GM19023 (cell line): ENCODE results near the gene TES.

Experiments
- ATAC-seq: cut with Tn5 transposase; IDR thresholded peaks from one replicate; pipeline ENCODE4 v1.9.1; 2021; ENCODE audit warnings: mild to moderate bottlenecking, moderate library complexity; ENCODE audit not compliant: unreplicated experiment

The TES gene

DNA sequence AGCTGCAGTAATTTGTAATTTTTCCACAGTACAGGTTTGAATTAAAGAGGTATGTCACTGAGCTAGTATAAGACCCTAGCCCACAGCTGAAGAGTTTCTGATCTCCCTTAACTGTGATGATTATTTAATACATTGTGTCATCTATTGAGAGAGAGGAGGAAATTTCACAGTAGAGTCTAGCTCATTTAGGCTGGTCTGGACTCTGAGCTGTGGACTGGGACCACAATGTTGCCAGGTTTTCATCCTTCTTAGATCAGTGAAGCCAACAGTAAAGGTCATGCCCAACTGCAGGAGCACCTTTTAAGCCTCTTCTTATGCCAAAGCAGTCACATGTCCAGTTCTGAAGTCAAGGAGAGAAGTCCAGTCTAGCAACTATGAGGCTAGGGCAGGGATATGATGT lies 8.9 kb downstream of the TES start:
- no peak for ATAC-seq

DNA sequence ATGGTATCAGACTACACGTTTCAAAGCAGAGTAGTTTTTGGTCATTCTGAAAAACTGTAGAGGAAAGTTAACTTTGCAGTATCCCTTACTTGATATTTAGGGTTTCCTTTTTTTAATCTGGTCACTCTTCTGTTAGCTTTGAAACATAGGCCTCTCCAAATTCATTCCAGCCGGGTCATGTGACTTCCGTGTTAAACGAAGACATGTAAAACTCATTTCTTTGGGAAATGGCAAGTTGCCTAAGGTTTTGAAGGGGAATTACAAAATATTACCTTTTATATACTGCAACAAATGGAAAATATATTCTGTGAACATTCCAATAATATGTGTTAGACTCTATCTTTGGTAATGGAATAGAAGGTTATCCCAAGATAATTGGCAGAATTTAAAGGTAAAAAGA lies 9.5 kb downstream of the TES start:
- ATAC-seq: no peak

DNA sequence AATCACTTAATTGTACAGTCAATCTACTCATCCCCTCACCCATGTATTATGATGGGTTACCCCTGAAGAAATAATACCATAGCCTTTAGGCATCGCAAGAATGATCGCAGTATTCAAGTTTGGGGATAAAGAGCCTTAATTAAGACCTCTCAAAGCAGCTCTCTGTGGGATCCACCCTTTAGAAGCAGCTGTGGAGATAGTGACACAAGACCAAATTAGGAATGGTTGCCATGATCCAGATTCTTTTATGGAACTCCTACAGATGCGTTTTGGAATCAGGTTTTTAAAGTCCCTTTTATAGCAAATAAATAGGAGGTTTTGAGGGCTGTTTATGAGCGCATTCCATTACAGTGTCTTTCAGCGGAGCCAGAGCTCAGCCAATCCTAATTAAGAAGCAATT lies 12.2 kb downstream of the TES start:
- no peak for ATAC-seq

DNA sequence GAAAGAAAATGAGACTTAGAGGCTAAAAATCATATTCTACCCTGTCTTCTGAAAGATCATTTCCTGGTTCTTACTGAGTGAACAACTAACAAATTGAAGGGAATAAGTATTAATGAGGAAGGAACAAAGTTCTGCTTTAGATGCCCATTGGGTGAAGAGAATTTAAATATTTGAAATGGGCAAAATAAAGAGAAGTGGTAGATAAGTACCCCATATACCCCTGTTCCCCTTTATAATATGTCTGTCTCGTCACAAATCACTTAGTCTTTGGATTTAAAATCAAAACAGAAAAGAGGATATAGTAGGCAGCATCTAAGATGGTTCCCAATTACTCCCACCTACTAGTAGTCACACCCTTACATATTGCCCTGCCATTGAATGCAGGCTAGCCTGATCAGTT lies 13.2 kb downstream of the TES start:
- no peak for ATAC-seq

DNA sequence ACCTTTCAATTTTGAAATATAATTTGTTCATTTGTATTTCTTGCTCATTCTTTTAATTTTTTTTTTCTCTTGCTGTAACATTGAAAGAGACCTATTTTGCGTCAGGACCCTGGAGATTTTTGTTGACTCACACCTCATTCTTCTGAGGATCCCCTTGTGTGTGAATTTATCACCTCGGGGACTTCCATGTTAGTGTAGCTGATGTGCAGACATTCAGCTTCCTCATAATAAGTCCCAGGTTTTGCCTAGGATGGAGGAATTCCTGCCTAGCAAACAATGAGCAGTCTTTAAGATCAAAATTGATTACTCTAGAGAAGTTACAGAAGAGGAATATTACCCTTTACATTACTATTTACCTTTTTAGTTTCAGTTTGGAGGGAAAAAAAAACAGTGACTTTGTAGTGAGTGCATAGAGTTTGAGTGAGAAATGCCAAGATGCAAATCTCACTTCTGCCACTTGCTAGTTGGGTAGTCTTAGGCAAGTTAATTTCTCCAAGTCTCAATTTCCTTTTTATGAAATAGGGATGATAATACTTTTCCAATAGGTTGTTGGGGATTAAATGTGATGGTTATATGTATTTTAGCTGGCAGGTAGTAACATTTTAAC lies 14.3 kb downstream of the TES start:
- ATAC-seq: peak; percentile 58

DNA sequence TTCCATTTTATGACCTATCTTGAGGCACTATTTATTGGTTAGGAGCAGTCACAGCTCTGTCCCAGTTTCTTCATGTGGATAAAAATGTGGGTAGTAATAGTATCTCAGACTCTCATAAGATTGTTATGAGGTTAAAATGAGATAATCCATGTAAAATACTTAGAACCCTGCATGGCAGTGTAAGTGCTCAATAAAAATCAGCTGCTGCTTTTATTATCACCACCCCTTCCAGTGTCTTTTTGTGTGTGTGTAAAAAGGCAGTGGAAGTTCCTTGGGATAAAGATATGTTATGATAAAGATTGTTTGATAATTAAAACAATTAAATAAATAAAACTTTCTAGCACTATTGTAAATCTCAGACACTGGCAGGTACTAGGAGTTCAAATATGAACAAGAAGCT lies 15.5 kb downstream of the TES start:
- ATAC-seq: no peak

DNA sequence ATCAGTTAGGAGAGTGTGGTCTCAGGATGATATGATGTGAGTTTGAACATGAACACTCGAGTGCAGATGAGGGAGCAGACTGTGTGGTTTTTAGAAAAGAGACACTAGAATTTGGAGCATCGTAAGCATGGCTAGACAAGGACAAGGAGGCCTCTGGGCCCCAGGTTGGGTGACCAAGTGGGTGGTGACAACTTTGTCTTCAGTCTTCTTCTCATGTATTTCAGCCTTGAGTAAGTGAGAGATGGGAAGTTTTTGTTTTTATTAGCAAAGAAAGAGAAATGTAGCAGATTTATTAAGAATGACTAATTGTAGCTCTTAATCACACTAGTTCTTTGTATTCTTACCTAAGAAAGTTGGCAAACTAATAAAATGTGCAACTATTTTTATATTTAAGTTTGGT lies 16.3 kb downstream of the TES start:
- ATAC-seq: no peak

DNA sequence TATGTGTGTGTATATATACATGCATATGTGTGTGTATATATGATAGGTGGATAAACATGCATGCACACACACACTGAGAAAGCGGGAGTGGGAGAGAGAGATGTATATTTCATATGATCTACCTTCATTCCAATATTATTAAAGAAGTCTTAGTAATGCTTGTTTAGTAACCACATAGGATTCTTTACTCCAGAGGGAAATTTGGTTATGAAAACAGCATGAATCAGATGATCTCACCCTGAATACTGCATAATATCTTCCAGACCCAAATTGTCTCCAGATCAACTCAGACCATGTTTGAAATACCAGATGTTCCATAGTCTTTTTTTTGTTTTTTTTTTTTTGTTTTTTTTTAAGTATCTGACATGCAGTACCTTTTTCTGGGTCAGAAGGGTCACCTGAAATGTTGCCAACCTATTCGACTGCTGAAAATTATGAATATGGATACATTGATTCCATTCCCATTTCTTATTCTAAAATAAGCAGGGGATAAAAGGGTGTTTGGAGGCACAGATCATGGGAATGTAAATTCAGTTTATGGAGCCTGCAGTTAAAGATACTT lies 17.4 kb downstream of the TES start:
- ATAC-seq: no peak

DNA sequence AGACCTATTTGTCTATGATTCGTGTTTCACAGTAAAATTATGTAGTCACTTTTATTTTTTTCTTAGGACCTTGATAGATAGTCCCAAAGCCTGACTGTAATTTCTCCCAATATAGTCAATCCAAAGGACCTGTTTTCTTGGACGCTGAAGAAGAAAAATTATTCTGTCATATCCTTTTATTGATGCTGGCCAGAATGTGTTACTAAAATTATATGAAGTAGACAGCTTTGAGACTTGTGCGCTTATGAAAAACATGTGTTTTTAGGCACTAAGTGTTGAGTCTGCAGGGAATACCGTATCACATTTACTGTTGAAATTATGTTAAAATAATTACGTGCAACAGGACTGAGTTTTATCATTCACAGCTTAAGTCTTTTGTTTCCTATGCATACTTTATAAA lies 17.9 kb downstream of the TES start:
- no peak for ATAC-seq

DNA sequence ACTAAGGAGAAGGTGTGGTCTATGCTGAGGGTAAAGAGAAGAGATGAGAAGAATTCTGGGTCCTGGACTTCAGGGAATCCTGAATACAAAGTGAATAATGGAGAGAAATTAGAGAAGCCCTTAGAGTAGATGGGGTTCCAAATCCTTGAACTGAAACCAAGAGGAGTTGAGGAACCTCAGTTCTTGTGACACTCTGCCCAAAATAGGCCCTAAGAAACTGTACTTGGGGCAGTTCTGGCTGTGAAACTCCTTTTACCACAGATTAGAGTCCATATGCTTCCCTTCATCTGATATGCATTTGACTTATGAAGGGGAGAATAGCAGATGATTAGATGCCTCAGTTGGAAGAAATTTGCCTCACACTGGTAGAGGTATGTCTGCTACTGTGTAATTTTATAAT lies 19.0 kb downstream of the TES start:
- ATAC-seq: peak; percentile 46

DNA sequence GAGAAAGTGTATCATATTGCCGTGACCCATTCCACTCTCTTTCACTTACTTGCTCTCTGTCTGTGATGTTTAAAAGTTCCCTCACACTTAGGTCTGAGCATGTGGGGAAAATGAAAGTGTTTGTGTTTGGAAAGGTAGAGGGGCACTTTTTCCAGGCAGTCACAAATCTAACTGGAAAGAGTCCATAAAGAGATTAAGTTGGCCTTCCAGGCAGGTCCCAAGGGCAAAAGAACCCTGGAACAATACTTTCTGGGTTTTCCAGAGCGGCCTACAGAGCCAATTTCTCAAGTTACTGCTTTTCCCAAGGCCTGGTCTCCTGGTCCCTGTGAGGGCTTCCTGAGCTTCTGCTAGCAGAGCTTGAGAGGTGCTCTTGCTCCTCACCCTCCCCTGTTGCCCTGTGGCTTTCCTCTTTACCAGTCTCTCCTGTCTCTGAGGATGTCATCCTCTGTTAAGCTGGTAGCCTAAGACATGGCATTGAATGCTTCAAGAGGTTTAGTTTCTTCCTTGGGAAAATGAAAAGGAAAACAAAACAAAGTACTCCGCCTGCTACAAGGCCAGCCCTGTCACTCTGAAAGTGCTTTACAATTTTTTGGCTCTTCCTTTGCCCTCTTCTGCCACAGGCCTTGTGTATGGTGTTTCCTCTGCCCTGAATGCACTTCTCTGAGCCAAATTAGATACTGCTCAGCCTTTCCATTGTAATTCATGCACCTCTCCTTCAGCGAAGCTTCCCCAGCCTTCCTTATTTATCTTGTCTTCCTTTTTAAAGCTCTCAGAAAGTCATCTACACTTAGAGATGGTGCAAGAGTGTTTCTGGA lies 20.1 kb downstream of the TES start:
- peak; percentile 45 for ATAC-seq

DNA sequence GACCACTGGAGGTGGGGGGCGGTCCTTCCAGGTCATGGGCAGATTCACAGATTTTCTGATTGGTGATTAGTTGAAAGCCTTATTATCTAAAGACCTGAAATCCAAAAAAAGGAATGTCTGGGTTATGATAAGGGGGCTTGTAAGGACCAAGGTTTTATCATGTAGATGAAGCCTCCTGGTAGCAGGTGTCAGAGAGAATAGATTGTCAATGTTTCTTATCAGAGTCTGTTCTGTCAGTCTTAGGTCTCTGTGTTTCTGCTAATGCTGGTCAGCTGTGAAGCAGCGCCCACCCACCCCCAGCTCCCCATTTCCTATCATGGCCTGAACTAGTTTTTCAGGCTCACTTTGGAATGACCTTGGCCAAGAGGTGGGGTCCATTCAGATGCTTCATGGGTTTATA lies 21.2 kb downstream of the TES start:
- ATAC-seq: no peak

DNA sequence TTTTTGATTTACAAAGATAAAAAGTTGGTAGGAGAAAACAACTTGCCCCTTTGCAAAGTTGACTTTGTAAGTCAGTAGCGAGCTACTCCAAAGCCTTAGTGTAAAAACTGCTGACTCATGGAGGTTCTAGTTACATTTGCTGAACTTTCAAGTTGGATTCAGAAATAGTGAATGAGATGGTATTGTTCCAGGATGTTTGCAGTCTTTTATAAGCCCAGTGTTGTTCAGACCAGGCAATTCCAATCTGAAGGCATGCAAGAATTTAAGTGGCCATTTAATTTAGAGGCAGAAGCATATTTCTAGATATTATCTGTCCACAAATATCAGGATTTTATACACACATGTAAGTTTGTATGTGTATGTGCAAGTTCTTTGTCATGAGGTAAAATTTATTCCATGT lies 21.6 kb downstream of the TES start:
- no peak for ATAC-seq

DNA sequence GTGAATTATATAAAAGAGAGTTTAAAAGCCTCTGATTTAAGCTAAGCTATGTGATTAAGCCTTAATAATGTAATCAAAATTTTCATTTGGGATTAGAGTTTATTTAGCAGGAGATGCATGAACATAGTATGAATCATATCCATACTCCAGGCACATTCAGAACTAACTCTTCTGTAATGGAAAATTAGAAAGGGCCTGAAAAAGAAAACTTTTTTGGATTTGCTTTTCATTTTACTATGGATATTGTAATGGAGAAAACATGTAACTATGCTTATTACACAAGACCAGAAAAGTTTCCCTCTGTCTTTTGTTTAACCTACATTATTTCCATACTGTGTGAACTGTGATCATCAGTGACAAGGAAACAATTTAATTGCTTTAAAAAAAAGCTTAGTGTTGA lies 22.0 kb downstream of the TES start:
- no peak for ATAC-seq

DNA sequence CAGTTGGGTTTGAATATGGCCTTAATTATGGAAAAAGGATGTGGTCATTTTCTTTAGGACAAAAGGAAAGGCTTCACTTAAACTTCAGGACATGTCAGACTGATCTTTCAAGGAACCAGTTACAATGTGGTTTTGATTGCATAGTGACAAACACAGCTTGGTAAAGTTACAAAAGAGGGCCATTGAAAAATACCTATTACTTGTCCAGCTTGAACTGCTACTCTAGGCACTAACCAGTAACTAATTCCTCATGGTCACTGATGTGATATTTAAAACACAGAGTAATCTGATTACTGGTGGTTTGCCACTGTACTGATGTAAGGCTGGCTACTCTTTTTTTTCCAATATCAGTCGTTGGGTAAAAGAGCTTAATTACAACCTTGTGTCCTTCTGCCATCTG lies 22.6 kb downstream of the TES start:
- no peak for ATAC-seq

DNA sequence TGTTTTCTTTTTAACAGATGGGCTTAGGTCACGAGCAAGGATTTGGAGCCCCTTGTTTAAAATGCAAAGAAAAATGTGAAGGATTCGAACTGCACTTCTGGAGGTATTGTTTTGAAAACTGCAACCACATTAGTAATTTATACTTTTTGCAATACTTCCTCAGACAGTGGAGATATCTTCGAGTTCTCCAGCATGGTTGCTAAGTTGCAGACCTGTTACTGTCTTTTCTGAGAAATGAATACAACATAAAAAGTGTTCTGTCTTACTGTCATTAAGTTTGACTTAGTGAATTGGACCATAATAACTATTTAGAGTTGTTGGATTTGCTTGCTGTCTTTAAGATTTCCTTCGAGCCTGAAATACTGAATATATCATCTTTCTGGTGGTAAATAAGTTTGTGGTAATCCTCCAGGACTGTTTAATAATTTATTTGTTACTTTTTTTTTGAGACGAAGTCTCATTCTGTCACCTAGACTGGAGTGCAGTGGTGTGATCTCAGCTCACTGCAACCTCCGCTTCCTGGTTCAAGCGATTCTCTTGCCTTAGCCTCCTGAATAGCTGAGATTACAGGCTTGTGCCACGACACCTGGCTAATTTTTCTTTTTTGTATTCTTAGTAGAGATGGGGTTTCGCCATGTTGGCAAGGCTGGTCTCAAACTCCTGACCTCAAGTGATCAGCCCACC lies 24.3 kb downstream of the TES start:
- no peak for ATAC-seq

DNA sequence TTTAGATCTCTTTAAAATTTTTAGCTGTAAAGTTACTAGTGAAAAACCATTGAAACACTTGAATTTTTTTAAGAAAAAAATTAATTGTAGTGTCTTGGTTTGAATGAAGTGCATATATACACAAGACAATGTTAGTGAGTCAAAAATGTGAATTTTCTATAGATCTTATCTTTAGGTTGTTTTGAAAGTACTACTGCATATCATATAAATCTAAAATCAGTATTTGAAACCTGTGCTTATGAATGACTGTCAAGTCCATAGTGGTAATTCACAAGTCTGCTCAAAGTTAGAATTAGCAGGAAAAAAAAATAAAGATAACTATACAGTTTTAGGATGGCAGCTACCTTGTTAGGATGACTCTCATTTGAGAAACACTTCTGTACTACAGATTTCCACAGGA lies 25.0 kb downstream of the TES start:
- no peak for ATAC-seq

DNA sequence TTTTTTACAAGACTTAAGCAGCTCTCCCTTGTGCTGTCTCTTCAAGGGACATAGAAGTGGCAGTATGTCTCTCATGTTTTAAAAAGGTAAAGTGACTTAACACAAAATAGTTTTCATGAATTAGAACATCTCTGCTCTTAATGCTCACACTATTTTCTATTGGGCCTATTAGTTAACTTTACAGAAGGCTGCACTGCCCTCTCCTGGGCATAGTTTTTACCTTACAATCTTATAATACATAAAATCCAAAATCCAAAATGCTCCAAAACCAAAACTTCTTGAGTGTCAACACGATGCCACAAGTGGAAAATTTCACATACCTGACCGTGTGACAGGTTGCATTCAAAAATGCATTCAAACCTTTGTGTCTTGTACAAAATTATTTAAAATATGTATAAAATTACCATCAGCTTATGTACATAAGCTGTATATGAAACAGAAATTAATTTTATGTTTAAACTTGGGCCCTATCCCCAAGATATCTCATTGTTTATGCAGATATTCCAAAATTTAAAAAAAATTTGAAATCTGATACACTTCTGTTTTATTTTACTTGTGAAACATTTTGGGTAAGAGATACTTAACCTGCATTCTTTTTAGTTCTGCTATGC lies 25.8 kb downstream of the TES start:
- peak; percentile 58 for ATAC-seq

DNA sequence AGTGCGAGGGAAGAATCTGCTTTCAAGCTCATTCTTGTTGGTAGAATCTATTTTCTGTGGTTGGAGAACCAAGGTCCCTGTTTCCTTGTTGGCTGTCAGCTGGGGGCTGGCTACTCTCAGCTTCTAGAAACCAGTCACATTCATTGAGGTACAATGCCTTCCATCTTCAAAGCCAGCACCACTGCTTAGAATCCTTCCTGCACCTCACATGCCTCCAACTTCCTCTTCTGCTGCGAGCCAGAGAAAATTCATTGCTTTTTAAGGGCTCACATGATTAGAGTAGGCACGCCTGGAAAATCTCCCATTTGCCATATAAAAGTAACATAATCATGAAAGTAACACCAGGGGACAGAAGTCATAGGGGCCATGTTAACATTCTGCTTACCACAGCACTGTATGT lies 28.7 kb downstream of the TES start:
- ATAC-seq: no peak

DNA sequence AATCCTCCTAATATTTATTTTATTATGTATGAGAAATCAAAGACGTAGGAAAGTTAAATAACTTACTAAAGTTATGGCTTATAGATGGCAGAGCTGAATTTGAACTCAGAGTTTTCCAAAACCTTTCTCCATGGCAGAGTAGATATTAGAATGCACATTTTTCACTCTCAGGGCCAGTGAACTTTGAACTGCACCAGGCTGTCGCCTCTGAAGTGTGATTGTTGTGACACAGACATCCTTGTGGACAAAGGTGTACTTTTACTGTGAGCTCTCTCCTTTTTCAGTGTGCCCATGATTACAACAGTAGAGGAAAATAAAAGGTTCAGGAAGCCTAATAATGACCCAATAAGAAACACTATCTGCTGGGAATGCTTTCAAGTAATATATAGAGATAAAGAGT lies 29.1 kb downstream of the TES start:
- no peak for ATAC-seq

DNA sequence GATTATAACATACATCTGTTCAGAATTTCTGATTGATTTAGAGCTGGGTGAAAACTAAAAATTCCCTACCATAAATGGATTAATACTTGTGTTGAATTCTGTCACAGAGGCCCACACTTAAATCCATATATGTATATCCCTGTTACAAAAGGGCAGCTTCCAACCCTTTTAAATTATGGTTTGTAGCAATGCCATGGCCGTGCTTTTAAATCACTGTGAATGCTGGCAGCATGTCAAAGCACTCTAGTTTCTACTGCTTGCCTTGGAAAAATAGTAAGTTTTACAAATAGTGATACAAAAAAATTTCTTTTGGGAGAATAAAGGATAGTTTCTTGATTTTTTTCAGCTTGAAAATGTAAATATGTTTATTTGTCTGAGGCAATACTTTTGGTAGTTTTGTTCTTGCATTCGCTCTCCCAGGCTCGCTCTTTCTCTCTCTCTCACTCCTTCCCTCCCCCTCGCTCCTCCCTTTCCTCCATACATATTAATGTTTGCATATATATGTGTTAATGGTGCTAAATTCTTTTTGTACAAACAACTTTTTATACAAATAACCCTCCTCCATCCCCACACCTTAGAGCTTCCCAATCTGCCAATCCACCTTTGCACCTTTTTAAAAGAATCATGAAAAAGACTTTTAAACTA lies 29.8 kb downstream of the TES start:
- ATAC-seq: no peak
